ENCODE data around the gene CLCA2.

DNA sequence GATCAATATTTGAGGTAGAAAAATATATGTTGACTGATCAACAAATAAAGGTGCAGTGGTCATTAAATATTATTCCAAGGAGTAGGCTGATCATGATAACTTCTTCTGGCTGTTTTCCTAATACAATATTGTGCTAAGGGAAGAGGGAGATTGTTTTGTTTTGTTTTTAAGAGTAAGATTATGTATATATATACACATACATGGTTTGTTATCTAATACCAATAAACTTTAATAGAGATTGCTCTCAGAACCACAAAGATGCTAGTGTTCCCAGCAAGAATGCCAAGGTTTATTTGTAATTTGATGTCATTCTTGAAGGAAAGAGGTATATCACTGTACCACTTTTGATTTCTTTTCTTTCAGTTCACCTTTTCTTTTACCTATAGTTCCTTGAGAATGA is 10.1 kb downstream of the CLCA2 start:
- TF ChIP-seq, protein P1, sequence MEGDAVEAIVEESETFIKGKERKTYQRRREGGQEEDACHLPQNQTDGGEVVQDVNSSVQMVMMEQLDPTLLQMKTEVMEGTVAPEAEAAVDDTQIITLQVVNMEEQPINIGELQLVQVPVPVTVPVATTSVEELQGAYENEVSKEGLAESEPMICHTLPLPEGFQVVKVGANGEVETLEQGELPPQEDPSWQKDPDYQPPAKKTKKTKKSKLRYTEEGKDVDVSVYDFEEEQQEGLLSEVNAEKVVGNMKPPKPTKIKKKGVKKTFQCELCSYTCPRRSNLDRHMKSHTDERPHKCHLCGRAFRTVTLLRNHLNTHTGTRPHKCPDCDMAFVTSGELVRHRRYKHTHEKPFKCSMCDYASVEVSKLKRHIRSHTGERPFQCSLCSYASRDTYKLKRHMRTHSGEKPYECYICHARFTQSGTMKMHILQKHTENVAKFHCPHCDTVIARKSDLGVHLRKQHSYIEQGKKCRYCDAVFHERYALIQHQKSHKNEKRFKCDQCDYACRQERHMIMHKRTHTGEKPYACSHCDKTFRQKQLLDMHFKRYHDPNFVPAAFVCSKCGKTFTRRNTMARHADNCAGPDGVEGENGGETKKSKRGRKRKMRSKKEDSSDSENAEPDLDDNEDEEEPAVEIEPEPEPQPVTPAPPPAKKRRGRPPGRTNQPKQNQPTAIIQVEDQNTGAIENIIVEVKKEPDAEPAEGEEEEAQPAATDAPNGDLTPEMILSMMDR (IDR thresholded peaks at IDR 0.05), result no peak
- no peak for TF ChIP-seq POLR2A (IDR thresholded peaks at IDR 0.05)
